Measurements from ENCODE around the gene MAGI1.

MAGI1 gene

GRCh38 chr3:66010739-66011655, 27.7 kb downstream of the MAGI1 start:
- DNase-seq, result no peak

GRCh38 chr3:66010348-66010738, 28.4 kb downstream of the MAGI1 start:
- no peak for DNase-seq

GRCh38 chr3:66004244-66004643, 34.5 kb downstream of the MAGI1 start:
- no peak for DNase-seq

- no peak for DNase-seq
Measured at GRCh38 chr3:66001626-66002025, 37.1 kb downstream of the MAGI1 start.

GRCh38 chr3:66000506-66000905, 38.2 kb downstream of the MAGI1 start:
- no peak for DNase-seq

- no peak for DNase-seq
Measured at GRCh38 chr3:65999606-66000005, 39.1 kb downstream of the MAGI1 start.

GRCh38 chr3:65996589-65996988, 42.1 kb downstream of the MAGI1 start:
- no peak for DNase-seq

- DNase-seq, result no peak
Measured at GRCh38 chr3:65995515-65995914, 43.2 kb downstream of the MAGI1 start.

- DNase-seq, result no peak
Measured at GRCh38 chr3:65995030-65995429, 43.7 kb downstream of the MAGI1 start.

GRCh38 chr3:65993134-65993900, 45.4 kb downstream of the MAGI1 start:
- no peak for DNase-seq

- DNase-seq, result no peak
Measured at GRCh38 chr3:65992106-65992505, 46.6 kb downstream of the MAGI1 start.

- DNase-seq, result no peak
Measured at GRCh38 chr3:65988411-65989180, 50.1 kb downstream of the MAGI1 start.

GRCh38 chr3:65986285-65986684, 52.4 kb downstream of the MAGI1 start:
- DNase-seq, result no peak

GRCh38 chr3:65984975-65985374, 53.7 kb downstream of the MAGI1 start:
- no peak for DNase-seq

- no peak for DNase-seq
Measured at GRCh38 chr3:65983100-65983499, 55.6 kb downstream of the MAGI1 start.

- DNase-seq, result no peak
Measured at GRCh38 chr3:65979731-65980130, 59.0 kb downstream of the MAGI1 start.

- no peak for DNase-seq
Measured at GRCh38 chr3:65979162-65979561, 59.6 kb downstream of the MAGI1 start.

GRCh38 chr3:65978116-65978515, 60.6 kb downstream of the MAGI1 start:
- no peak for DNase-seq

- no peak for DNase-seq
Measured at GRCh38 chr3:65975032-65975431, 63.7 kb downstream of the MAGI1 start.

GRCh38 chr3:65974509-65974908, 64.2 kb downstream of the MAGI1 start:
- DNase-seq, result no peak

GRCh38 chr3:65972765-65973164, 66.0 kb downstream of the MAGI1 start:
- no peak for DNase-seq

- DNase-seq, result no peak
Measured at GRCh38 chr3:65971293-65972252, 67.1 kb downstream of the MAGI1 start.

Data from activated T-cell treated with anti-CD3 and anti-CD28 coated beads for 4 hours (primary cell).